Upper lobe of right lung (tissue), 1 donor: Measurements from ENCODE around the gene P2RY11. TPM values are rescaled to one million over a fixed set of nuclear protein-coding genes. Genes with fewer than 3 reads are reported as not detected.

Source experiments
- ATAC-seq: fragments of 200-7000 bp; cut with Tn5 transposase; one replicate; pipeline ENCODE4 v1.9.1; 2020; ENCODE audit warnings: mild to moderate bottlenecking, moderate library complexity
- DNase-seq: peaks from one replicate; pipeline ENCODE4 v3.0.0-alpha.2; 2020
- H3K27ac ChIP-seq: fragments of 200-600 bp; one replicate; pipeline ENCODE4 v1.8.0; 2022
- H3K27me3 ChIP-seq: fragments of 200-600 bp; one replicate; pipeline ENCODE4 v1.8.0; 2022; ENCODE audit warnings: mild to moderate bottlenecking
- H3K36me3 ChIP-seq: fragments of 200-600 bp; one replicate; pipeline ENCODE4 v1.8.0; 2022
- H3K4me1 ChIP-seq: fragments of 200-600 bp; one replicate; pipeline ENCODE4 v1.8.0; 2022
- H3K4me3 ChIP-seq: fragments of 200-600 bp; one replicate; pipeline ENCODE4 v1.8.0; 2022; ENCODE audit warnings: mild to moderate bottlenecking
- H3K9me3 ChIP-seq: fragments of 200-600 bp; one replicate; pipeline ENCODE4 v1.8.0; 2022
- intact Hi-C: fragments of 100-400 bp; cut with DNase I; formaldehyde crosslinking; loops from one replicate; pipeline ENCODE4 v1.11.0; 2022
- total RNA-seq: library from RNA; stranded (reverse); fragmentation: NEBNext Ultra II Directional; extraction: Animal tissue kit (Norgen Biotek cat#: 25700); gene quantifications from one replicate; pipeline ENCODE4 v1.2.1, GENCODE V29; 2021
- TF ChIP-seq, protein P1 (sequence below): fragments of 200-600 bp; IDR thresholded peaks from one replicate; pipeline ENCODE4 v1.8.0; 2022; ENCODE audit warnings: antibody characterized with exemption
- donor health status: DM: no; HTN: yes; CAD: no; lungs with severe emphysema.

The P2RY11 gene
- total RNA-seq, 1 donor from 2014 or later = 13.5 TPM

DNA sequence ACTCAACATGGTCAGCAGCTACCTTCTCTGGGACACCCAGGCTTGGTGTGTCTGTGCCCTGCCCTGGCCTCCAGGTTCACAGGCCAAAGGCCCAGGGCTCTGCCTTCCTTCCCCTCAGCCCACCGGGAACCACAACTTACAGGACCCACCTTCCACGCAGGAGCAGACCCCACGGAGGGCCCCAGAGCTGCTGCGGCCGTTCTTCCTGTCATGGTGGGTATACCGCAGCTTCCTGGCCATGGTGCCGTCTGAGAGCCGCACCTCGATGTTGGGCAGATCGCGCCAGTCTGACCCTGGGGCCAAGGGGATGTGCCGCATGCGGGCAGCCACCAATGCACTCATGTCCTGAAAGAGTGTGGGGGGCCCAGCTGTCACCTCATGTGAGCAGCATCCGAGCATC lies 25.4 kb downstream of the P2RY11 start:
- intact Hi-C loops = no loop called here
- Histone ChIP-seq H3K4me3 (peak overlapping the region; percentile 45), H3K27ac (no peak overlapping the region), H3K9me3 (no peaks in the 10 kb centered on the region), H3K36me3 (peaks cover 94% of the 10 kb centered on the region), H3K4me1 (no peaks in the 10 kb centered on the region), H3K27me3 (no peaks in the 10 kb centered on the region)
- ATAC-seq = no peak
- no peak for DNase-seq
- TF ChIP-seq, protein P1, sequence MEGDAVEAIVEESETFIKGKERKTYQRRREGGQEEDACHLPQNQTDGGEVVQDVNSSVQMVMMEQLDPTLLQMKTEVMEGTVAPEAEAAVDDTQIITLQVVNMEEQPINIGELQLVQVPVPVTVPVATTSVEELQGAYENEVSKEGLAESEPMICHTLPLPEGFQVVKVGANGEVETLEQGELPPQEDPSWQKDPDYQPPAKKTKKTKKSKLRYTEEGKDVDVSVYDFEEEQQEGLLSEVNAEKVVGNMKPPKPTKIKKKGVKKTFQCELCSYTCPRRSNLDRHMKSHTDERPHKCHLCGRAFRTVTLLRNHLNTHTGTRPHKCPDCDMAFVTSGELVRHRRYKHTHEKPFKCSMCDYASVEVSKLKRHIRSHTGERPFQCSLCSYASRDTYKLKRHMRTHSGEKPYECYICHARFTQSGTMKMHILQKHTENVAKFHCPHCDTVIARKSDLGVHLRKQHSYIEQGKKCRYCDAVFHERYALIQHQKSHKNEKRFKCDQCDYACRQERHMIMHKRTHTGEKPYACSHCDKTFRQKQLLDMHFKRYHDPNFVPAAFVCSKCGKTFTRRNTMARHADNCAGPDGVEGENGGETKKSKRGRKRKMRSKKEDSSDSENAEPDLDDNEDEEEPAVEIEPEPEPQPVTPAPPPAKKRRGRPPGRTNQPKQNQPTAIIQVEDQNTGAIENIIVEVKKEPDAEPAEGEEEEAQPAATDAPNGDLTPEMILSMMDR = no peak

DNA sequence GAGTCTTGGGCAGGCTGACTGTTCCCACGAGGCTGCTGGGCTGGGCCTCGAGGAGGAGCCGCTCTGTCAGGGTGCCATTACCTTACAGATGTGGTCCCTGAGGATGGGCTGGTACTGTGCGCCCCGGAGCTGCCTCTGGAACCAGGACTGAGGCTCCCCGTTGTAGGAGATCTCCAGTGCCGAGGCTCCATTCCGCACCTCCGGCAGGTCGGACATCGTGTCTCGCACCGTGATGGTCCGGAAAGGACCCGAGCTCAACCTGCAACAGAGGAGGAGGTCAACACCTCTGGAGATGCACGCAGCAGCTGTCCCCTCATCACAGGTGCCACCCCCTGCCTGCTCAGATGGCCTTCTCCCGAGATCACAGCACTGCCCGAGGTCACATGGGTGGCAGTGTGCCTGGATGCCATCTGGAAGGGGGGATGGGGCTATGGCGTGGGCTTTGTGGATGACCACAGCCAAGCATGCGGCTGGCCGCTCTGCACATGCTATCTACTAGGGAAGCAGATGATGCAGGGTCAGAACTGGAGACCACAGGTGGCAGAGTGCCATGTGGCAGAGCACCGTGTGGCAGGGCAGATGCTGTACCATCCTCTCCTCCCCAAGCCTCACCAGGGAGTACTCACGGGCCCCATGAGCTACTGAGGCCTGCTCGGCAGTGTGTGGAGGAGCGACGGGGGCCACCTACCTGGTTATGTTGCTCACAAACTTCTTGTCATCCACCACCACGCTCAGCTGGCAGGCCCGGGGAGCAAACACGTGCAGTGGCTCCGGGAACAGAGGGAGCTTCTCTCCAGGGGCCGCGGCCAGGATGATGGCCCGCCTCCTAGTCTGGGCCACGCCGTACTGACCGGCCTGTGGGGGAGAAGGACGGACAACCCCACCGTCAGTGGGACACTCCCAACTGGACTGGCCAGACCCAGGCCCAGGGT lies 26.5 kb downstream of the P2RY11 start:
- H3K36me3 ChIP-seq = peaks cover 98% of the 10 kb centered on the region
- H3K27ac ChIP-seq = no peak overlapping the region
- ATAC-seq (no peak), DNase-seq (no peak)
- no peaks in the 10 kb centered on the region for H3K27me3 ChIP-seq
- H3K4me1 ChIP-seq = no peaks in the 10 kb centered on the region
- H3K9me3 ChIP-seq = no peaks in the 10 kb centered on the region
- TF ChIP-seq, protein P1 = no peak
- no peak overlapping the region for H3K4me3 ChIP-seq
- intact Hi-C loops = no loop called here

DNA sequence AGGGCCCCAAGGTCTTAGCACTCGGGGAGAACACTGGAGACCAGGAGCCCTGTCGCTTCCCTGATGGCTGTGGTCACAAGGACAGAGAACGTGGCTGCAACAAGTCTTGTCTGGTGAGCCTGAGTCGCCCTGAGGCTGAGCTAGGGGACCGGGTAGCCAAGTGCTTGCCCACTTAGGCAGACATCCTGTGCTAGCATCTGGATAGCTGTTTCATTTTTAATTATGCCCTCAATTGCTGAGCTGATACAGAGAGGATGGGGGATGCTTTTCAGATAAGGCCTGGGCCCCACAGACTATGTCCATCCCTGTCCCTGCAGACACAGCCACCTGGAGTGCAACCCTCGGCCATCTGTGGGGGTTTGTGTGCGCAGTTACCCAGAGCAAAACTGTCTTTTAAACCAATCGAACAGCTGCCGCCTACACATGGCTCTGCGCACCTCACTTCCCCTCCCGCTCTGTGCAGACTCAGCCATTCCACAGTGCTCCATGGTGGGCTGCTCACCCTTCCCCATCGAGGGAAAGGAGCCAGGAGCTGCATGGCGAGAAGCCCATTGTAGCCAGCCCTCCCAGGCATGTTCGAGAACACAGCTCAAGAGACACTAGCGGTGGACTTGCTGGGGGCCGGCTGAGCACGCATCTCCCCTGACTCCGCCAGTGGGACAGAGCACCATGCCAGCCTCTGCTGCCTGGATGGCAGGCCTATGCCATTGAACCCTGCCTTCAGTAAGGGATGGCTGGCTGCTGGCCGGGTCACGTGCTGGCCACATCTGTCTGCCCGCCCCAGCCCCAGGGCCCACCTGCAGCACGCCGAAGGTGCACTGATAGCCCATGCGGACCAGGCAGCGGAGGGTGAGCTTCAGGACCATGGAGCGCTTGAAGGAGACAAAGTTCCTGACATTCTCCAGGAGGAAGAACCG lies 27.6 kb downstream of the P2RY11 start:
- TF ChIP-seq, protein P1 = no peak
- Histone ChIP-seq H3K4me1 (peaks cover 7% of the 10 kb centered on the region), H3K4me3 (no peak overlapping the region), H3K27me3 (no peaks in the 10 kb centered on the region), H3K27ac (no peak overlapping the region), H3K9me3 (no peaks in the 10 kb centered on the region), H3K36me3 (peaks cover 98% of the 10 kb centered on the region)
- intact Hi-C loops = no loop called here
- ATAC-seq (no peak), DNase-seq (no peak)

DNA sequence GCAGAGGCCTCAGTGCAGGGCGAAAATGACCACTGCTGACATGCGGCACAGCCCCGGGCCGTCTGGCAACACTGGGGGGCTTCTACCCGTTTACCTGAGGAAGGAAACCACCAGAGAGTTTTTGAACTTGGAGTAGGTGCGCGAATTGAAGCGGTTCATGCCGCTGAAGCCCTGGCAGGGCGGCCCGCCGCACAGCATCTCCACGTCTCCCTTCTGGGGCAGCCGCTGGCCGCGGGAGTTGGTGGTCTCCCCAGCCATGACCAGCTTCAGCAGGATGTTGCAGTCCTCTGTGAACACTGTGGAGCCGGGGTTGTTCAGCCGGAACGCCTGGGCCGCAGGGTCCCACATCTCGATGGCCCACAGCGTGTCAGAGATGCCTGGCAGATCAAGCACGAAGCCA lies 28.5 kb downstream of the P2RY11 start:
- H3K27ac ChIP-seq = no peak overlapping the region
- TF ChIP-seq, protein P1 = no peak
- no peaks in the 10 kb centered on the region for H3K27me3 ChIP-seq
- peaks cover 7% of the 10 kb centered on the region for H3K4me1 ChIP-seq
- intact Hi-C loops = no loop called here
- no peak overlapping the region for H3K4me3 ChIP-seq
- no peaks in the 10 kb centered on the region for H3K9me3 ChIP-seq
- DNase-seq = no peak
- H3K36me3 ChIP-seq = peaks cover 100% of the 10 kb centered on the region
- ATAC-seq = no peak

DNA sequence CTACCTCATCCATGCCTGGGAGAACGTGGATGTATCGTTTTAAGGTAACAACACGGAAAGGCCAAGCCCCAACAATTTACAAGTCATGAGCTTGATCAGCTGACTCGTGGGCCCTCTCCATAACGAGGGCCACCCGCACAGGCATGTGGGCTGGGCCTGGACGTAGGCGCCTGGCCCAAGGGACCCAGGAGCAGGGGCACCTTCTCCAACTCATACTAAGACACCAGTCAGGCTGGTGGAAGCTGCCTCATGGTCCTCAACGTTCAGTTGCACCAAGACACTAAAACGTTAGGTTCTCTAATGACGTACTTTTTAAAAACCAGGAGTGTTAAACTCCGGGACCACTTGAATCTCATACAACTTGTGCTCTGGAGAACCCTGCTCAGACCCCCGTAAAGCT lies 30.0 kb downstream of the P2RY11 start:
- no peaks in the 10 kb centered on the region for H3K9me3 ChIP-seq
- intact Hi-C loops = no loop called here
- H3K36me3 ChIP-seq = peaks cover 100% of the 10 kb centered on the region
- H3K4me3 ChIP-seq = no peak overlapping the region
- DNase-seq (no peak), ATAC-seq (no peak)
- H3K27ac ChIP-seq = peak overlapping the region; percentile 59
- TF ChIP-seq, protein P1 = no peak
- H3K27me3 ChIP-seq = no peaks in the 10 kb centered on the region
- H3K4me1 ChIP-seq = peaks cover 7% of the 10 kb centered on the region
